Measurements from ENCODE around the gene INO80E. TPM values are rescaled to one million over a fixed set of nuclear protein-coding genes. Genes with fewer than 3 reads are reported as not detected.

The INO80E gene
- total RNA-seq, 1 experiment from 2014 or later: 90.1 TPM

GRCh38 chr16:29986231-29986630, 9.8 kb upstream of the INO80E start:
- intact Hi-C loops (cut with micrococcal nuclease): no loop called here
- no TSS peak for BruUV-seq (replicated peaks)

GRCh38 chr16:29986931-29987330, 9.1 kb upstream of the INO80E start:
- Mint-ChIP-seq H3K27me3 (ENCODE audit: insufficient read depth, unreplicated experiment) (no peaks in the 10 kb centered on the region), H3K4me3 (ENCODE audit: unreplicated experiment) (no peak overlapping the region), H3K9me3 (ENCODE audit: unreplicated experiment) (no peaks in the 10 kb centered on the region), H3K27ac (ENCODE audit: low read depth, unreplicated experiment) (no peak overlapping the region), H3K36me3 (ENCODE audit: insufficient read depth, unreplicated experiment) (peaks cover 60% of the 10 kb centered on the region), H3K4me1 (ENCODE audit: insufficient read depth, unreplicated experiment) (no peaks in the 10 kb centered on the region)
- intact Hi-C loops (cut with micrococcal nuclease): no loop called here
- no peak for TF ChIP-seq CTCF (IDR thresholded peaks at IDR 0.05; ENCODE audit: unreplicated experiment)
- POLR2A ChIA-PET: no interaction called here
- CTCF ChIA-PET: no interaction called here
- DNase-seq (ENCODE audit: unreplicated experiment): no peak
- BruUV-seq (replicated peaks): no TSS peak

More at GRCh38 chr16:29986231-29986630, 9.8 kb upstream of the INO80E start:
- no peak overlapping the region for H3K27ac Mint-ChIP-seq (ENCODE audit: low read depth, unreplicated experiment)
- no peak for TF ChIP-seq CTCF (IDR thresholded peaks at IDR 0.05; ENCODE audit: unreplicated experiment)
- ChIA-PET POLR2A (interaction anchor here (1.2 to 3.3 kb wide), 2 partner anchors 8 to 11 kb away, joined by 9 to 20 read pairs; partner anchors contain the start of genes HIRIP3 and TAOK2), CTCF (no interaction called here)
- peaks cover 67% of the 10 kb centered on the region for H3K36me3 Mint-ChIP-seq (ENCODE audit: insufficient read depth, unreplicated experiment)
- no peaks in the 10 kb centered on the region for H3K9me3 Mint-ChIP-seq (ENCODE audit: unreplicated experiment)
- no peaks in the 10 kb centered on the region for H3K4me1 Mint-ChIP-seq (ENCODE audit: insufficient read depth, unreplicated experiment)
- H3K27me3 Mint-ChIP-seq (ENCODE audit: insufficient read depth, unreplicated experiment): no peaks in the 10 kb centered on the region
- no peak overlapping the region for H3K4me3 Mint-ChIP-seq (ENCODE audit: unreplicated experiment)
- no peak for DNase-seq (ENCODE audit: unreplicated experiment)

GRCh38 chr16:29987371-29988085, 8.5 kb upstream of the INO80E start:
- POLR2A ChIA-PET: interaction anchor here (0.7 kb wide), 1 partner anchor 167 kb away, joined by 3 read pairs; no protein-coding TSS in a partner anchor

More at GRCh38 chr16:29987371-29988085, 8.5 kb upstream of the INO80E start:
- H3K27me3 Mint-ChIP-seq (ENCODE audit: insufficient read depth, unreplicated experiment): no peaks in the 10 kb centered on the region
- H3K36me3 Mint-ChIP-seq (ENCODE audit: insufficient read depth, unreplicated experiment): peaks cover 56% of the 10 kb centered on the region
- H3K27ac Mint-ChIP-seq (ENCODE audit: low read depth, unreplicated experiment): no peak overlapping the region
- H3K4me3 Mint-ChIP-seq (ENCODE audit: unreplicated experiment): no peak overlapping the region
- intact Hi-C loops (cut with micrococcal nuclease): no loop called here
- no peak for DNase-seq (ENCODE audit: unreplicated experiment)
- no peaks in the 10 kb centered on the region for H3K9me3 Mint-ChIP-seq (ENCODE audit: unreplicated experiment)
- H3K4me1 Mint-ChIP-seq (ENCODE audit: insufficient read depth, unreplicated experiment): no peaks in the 10 kb centered on the region
- CTCF ChIA-PET: interaction anchor here (1.0 to 1.4 kb wide), 2 partner anchors 12 to 25 kb away, joined by 3 to 4 read pairs; partner anchors contain the start of gene TMEM219
- no peak for TF ChIP-seq CTCF (IDR thresholded peaks at IDR 0.05; ENCODE audit: unreplicated experiment)
- BruUV-seq (replicated peaks): no TSS peak

Data from MCF 10A (cell line).